Nephron (organoid): Measurements from ENCODE around the gene CCNA1.

Experiments used
- H3K27ac Mint-ChIP-seq, 3 experiments: 2 replicates each; pipeline ENCODE4 v1.8.0; 2020; ENCODE audit warnings: mixed read lengths in 3 of 3, mild to moderate bottlenecking in 2 of 3, moderate library complexity in 1 of 3
- H3K27me3 Mint-ChIP-seq: 2 replicates; pipeline ENCODE4 v1.8.0; 2021; ENCODE audit warnings: low read depth, mild to moderate bottlenecking, moderate library complexity, mixed read lengths
- H3K36me3 Mint-ChIP-seq: 2 replicates; pipeline ENCODE4 v1.8.0; 2020; ENCODE audit warnings: low read depth, mixed read lengths
- H3K4me1 Mint-ChIP-seq: 2 replicates; pipeline ENCODE4 v1.8.0; 2020; ENCODE audit warnings: mixed read lengths
- H3K4me3 Mint-ChIP-seq, 3 experiments: 2 replicates each; pipeline ENCODE4 v1.8.0; 2020; ENCODE audit warnings: mild to moderate bottlenecking in 3 of 3, mixed read lengths in 3 of 3, moderate library complexity in 2 of 3
- H3K9me3 Mint-ChIP-seq: 2 replicates; pipeline ENCODE4 v1.8.0; 2020; ENCODE audit warnings: mixed read lengths
- TF ChIP-seq, protein P1 (sequence below), 3 experiments: fragments of 200-600 bp; sonication (generic); IDR thresholded peaks; one replicate each; pipeline ENCODE4 v1.5.0; 2021; ENCODE audit warnings: antibody characterized with exemption in 3 of 3; ENCODE audit not compliant: unreplicated experiment in 3 of 3

The CCNA1 gene

DNA sequence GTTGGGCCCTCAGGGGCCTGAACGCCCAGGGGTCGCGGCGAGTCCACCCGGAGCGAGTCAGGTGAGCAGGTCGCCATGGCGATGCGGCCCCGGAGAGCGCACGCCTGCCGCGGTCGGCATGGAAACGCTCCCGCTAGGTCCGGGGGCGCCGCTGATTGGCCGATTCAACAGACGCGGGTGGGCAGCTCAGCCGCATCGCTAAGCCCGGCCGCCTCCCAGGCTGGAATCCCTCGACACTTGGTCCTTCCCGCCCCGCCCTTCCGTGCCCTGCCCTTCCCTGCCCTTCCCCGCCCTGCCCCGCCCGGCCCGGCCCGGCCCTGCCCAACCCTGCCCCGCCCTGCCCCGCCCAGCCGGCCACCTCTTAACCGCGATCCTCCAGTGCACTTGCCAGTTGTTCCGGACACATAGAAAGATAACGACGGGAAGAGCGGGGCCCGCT lies at the start of gene CCNA1:
Gene CCNA1 (plus strand): TSS at position 390 of the 439 bp plus-strand sequence. CDS start 562 bp downstream, outside the sequence.
- Mint-ChIP-seq H3K9me3 (peaks cover 2% of the 10 kb centered on the region), H3K4me3 (peak within 1 kb of the TSS; percentile 75 to 88 (median 83)), H3K27ac (no peak within 1 kb of the TSS), H3K36me3 (no peaks in the 10 kb centered on the region), H3K27me3 (peaks cover 91% of the 10 kb centered on the region), H3K4me1 (peaks cover 20% of the 10 kb centered on the region)
- TF ChIP-seq, protein P1, sequence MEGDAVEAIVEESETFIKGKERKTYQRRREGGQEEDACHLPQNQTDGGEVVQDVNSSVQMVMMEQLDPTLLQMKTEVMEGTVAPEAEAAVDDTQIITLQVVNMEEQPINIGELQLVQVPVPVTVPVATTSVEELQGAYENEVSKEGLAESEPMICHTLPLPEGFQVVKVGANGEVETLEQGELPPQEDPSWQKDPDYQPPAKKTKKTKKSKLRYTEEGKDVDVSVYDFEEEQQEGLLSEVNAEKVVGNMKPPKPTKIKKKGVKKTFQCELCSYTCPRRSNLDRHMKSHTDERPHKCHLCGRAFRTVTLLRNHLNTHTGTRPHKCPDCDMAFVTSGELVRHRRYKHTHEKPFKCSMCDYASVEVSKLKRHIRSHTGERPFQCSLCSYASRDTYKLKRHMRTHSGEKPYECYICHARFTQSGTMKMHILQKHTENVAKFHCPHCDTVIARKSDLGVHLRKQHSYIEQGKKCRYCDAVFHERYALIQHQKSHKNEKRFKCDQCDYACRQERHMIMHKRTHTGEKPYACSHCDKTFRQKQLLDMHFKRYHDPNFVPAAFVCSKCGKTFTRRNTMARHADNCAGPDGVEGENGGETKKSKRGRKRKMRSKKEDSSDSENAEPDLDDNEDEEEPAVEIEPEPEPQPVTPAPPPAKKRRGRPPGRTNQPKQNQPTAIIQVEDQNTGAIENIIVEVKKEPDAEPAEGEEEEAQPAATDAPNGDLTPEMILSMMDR (IDR thresholded peaks at IDR 0.05; ENCODE audit: unreplicated experiment in 3 of 3) = no peak

DNA sequence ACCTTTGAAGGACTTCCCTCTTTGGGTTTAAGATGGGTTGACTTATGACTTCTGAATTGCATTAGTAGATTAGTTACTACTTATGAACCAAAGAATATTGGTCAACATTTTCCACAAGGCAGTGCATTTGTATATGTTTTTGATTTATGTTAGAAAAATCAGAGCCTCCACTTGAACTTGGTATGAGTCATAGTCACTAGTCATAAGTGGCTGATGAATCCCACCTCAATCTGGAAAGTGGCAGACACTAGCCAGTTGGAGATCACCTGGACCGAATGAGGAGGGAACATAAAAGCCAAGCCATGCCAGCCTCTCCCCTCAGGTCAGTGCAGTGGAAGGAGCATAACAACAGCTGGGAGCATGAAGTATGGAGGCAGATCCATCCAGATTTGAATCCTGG lies 46.8 kb upstream of the CCNA1 start:
- Mint-ChIP-seq H3K9me3 (no peaks in the 10 kb centered on the region), H3K36me3 (no peaks in the 10 kb centered on the region), H3K27ac (no peak overlapping the region), H3K27me3 (no peaks in the 10 kb centered on the region), H3K4me1 (no peaks in the 10 kb centered on the region), H3K4me3 (no peak overlapping the region)
- TF ChIP-seq, protein P1 (IDR thresholded peaks at IDR 0.05; ENCODE audit: unreplicated experiment in 3 of 3) = no peak

DNA sequence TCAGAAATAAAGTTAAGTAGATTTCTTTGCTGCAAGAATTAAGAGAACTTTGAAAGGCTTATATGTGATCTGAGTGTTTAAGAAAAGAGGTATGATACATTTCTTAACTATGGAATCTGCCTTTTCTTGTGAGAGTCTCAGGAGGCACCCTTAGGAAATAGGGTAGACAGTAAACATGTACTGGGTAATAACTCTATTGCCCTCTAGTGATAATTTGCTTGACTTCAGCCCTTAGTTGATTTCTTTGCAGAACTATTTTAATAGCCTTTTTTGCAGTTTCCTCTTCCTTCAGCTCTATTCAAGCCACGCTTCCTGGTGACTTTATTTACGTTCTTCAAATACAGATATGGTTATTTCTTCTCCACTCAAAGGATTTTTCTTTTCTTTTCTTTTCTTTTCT lies 37.0 kb upstream of the CCNA1 start:
- no peak overlapping the region for H3K4me3 Mint-ChIP-seq
- no peaks in the 10 kb centered on the region for H3K36me3 Mint-ChIP-seq
- peaks cover 3% of the 10 kb centered on the region for H3K27me3 Mint-ChIP-seq
- H3K4me1 Mint-ChIP-seq = no peaks in the 10 kb centered on the region
- H3K9me3 Mint-ChIP-seq = peaks cover 3% of the 10 kb centered on the region
- H3K27ac Mint-ChIP-seq = no peak overlapping the region
- TF ChIP-seq, protein P1 (IDR thresholded peaks at IDR 0.05; ENCODE audit: unreplicated experiment in 3 of 3) = peak; percentile 34 to 51 (median 49)

DNA sequence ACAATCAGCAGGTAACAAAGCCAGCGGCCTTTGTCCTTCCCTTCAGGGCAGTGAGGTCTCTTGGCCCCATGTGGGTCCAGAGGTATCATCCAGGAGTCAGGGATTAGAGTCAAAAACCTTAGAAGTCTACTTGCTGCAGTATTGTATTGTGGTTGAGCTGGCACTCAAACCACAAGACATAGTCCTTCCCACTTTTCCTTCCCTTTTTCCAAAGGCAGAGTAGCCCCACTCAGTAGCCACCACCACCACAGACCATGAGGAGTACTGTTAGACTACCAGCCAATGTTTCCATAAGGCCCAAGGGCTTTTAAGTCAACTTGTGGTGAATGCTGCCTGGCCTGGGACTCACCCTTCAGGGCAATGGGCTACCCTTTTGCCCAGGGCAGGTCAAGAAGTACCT lies 27.1 kb upstream of the CCNA1 start:
- H3K27ac Mint-ChIP-seq = no peak overlapping the region
- TF ChIP-seq, protein P1 (IDR thresholded peaks at IDR 0.05; ENCODE audit: unreplicated experiment in 3 of 3) = no peak
- peaks cover 3% of the 10 kb centered on the region for H3K9me3 Mint-ChIP-seq
- H3K36me3 Mint-ChIP-seq = no peaks in the 10 kb centered on the region
- no peaks in the 10 kb centered on the region for H3K27me3 Mint-ChIP-seq
- no peaks in the 10 kb centered on the region for H3K4me1 Mint-ChIP-seq
- H3K4me3 Mint-ChIP-seq = no peak overlapping the region

DNA sequence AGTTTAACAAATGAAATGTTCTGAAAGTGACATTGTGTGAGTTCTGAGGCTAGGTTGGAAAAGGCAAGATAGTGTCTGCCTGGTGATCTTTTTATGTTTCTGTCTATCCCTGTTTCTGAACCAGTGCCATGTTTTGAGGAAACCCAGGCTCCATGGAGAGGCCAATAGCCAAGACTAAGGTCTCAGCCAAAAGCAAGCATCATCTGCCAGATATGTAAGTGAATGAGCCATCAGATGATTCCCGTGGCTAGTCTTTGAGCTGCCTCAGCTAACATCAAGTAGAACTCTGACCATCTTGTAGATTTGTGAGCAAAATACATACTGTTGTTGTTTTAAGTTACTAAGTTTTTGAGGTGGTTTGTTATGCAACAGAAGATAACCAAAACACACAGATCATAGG lies 19.6 kb upstream of the CCNA1 start:
- H3K4me1 Mint-ChIP-seq = peaks cover 5% of the 10 kb centered on the region
- peaks cover 28% of the 10 kb centered on the region for H3K9me3 Mint-ChIP-seq
- H3K36me3 Mint-ChIP-seq = no peaks in the 10 kb centered on the region
- H3K4me3 Mint-ChIP-seq = no peak overlapping the region
- TF ChIP-seq, protein P1 (IDR thresholded peaks at IDR 0.05; ENCODE audit: unreplicated experiment in 3 of 3) = no peak
- no peak overlapping the region for H3K27ac Mint-ChIP-seq
- no peaks in the 10 kb centered on the region for H3K27me3 Mint-ChIP-seq

DNA sequence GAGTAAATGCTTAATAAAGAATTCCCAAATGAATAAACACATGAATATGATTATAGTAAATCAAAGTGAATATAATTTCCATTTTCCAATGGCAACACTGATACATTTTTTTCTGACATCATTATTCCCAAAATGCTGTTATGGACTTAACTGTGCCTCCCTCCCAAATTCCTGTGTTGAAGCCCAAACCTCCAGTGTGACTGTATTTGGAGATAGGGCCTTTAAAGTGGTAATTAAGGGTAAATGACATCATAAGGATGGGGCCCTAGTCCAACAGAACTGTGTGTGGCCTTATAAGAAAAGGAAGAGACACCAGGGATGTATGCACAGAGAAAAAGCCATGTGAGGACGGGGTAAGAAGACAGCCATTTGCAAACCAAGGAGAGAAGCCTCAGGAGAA lies 19.1 kb upstream of the CCNA1 start:
- peaks cover 28% of the 10 kb centered on the region for H3K9me3 Mint-ChIP-seq
- H3K36me3 Mint-ChIP-seq = no peaks in the 10 kb centered on the region
- TF ChIP-seq, protein P1 (IDR thresholded peaks at IDR 0.05; ENCODE audit: unreplicated experiment in 3 of 3) = no peak
- no peaks in the 10 kb centered on the region for H3K27me3 Mint-ChIP-seq
- peaks cover 9% of the 10 kb centered on the region for H3K4me1 Mint-ChIP-seq
- no peak overlapping the region for H3K27ac Mint-ChIP-seq
- H3K4me3 Mint-ChIP-seq = no peak overlapping the region
